GM12872 (cell line): ENCODE results near the gene OLFM3.

Source experiments
- TF ChIP-seq, protein P1 (sequence below): IDR thresholded peaks from 3 replicates; pipeline ENCODE4 v1.5.1; 2011; ENCODE audit warnings: low read depth, mild to moderate bottlenecking, low read length, moderate library complexity; ENCODE audit not compliant: insufficient read depth

OLFM3 gene

DNA sequence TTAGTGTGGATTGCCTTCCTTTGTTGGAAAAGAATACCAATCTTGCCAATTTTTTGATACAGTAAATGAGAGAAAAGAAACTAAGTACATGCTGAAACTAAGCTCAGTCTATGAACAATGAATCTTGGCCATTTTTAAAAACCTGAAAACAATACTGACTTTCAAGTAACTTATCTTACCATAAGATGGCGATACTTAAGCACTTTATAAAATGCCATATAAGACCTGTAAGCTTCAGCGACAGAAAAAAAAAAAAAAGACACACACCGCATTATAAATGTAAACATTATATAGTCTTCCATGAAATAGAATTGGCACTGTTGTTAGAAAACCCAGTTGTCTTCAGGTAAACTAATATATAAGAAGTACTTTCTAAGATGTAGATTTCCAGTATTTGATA, 3.0 kb downstream of the OLFM3 start:
- TF ChIP-seq, protein P1, sequence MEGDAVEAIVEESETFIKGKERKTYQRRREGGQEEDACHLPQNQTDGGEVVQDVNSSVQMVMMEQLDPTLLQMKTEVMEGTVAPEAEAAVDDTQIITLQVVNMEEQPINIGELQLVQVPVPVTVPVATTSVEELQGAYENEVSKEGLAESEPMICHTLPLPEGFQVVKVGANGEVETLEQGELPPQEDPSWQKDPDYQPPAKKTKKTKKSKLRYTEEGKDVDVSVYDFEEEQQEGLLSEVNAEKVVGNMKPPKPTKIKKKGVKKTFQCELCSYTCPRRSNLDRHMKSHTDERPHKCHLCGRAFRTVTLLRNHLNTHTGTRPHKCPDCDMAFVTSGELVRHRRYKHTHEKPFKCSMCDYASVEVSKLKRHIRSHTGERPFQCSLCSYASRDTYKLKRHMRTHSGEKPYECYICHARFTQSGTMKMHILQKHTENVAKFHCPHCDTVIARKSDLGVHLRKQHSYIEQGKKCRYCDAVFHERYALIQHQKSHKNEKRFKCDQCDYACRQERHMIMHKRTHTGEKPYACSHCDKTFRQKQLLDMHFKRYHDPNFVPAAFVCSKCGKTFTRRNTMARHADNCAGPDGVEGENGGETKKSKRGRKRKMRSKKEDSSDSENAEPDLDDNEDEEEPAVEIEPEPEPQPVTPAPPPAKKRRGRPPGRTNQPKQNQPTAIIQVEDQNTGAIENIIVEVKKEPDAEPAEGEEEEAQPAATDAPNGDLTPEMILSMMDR, result no peak

DNA sequence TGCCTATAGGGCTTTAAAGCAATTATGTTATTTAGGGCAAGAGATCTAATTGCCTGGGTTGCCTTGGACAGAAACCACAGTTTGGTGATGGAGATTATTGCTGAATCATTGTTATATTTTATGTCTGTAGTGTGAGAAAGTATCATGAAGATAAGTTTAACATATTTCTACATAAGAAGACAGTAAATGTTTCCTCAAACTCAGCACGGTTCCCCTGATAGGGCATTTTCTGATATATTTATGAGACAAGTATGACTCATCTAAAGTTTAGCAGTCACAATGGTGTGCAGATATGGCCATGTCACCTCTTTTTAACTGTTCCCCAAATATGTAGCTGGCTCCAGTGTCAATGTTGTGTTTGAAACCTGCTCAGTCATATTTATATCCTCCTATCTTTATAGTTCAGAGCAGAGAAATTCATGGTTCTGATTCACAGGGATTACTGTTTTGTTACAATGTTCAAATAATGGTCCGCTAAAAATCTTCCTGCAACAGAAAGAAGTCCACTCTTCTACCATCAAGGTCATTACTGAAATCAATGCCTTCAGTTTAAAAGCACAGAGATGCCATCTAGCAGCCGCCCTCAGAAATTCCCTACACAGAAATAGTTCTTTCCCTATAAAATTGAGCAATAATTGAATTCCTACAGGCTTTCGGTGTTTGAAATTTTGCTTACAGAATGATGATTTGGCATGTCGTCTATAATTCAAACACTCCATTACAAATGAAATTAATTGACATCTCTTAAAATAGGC, 3.7 kb downstream of the OLFM3 start:
- TF ChIP-seq, protein P1, result no peak

DNA sequence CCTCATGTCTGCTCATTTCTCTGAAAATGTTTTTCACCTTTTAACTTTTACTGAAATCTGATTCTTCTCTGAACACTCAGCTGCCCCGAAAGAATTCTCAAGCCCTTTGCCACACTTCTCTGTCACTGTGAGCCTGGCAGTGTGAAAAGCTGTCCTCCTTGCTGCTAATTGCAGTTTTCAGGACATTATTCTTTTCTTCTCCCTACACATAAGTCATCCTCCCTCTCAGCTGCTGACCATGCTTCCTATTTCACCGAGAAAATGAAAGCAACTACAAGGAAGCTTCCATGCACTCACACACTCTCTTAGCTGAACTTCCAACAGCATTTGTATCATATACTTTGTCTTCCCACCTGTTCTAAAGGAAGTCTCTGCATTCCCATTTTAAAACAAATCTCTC, 15.8 kb downstream of the OLFM3 start:
- TF ChIP-seq, protein P1, result no peak

DNA sequence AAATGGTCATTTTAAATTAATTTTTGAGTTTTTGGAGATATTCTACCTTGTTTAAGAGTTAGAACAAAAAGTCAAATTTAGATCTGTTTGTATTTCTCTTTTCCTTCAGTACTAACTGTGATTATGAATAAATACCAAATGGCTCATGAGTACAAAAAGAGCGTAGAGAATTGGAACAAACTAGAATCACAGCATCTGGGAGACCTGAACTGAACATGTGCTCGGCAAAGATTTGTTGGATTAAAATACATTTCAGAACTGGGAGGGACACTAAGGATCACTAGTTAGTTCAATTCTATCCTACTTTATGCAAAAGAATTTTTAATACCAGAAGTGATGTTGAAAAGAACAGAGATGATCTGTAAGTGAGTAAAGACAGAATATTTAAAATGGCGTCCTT, 19.5 kb downstream of the OLFM3 start:
- TF ChIP-seq, protein P1, result no peak

DNA sequence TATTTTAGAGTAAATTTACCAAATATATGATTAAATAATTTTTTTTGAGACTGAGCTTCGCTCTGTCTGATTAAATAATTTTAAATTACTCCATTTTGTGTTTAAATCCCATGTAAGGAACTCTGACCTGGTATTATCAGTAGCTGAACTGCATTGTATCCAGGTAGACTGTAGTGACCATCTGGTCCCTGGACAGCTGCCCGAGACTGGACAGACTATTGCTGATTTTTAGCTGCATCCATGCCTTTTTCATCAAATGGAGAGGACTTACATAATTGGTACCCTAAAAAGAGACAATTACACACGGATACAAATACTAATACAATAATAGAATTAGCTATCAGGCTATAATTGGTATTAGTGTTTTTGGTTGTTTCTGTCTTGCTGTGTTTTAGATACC, 20.6 kb downstream of the OLFM3 start:
- TF ChIP-seq, protein P1, result no peak

DNA sequence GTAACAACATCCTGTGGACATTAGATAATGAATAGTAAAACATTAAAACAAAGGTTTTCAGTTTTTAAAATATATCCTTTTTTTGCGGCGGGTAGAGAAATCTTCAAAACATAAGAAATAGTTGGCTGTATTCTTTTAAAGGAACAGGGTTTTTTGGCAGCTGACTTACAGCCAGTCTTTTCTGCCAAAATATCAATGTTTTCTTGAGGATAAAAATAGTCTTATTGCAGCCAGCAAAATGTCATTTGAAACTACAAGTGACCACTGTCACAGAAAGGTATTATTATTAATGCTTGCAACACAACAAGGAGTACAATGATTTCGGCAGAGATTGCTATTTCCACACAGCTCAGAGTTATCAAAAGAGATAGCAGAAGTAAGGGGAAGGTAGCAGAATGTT, 21.4 kb downstream of the OLFM3 start:
- TF ChIP-seq, protein P1, result no peak

DNA sequence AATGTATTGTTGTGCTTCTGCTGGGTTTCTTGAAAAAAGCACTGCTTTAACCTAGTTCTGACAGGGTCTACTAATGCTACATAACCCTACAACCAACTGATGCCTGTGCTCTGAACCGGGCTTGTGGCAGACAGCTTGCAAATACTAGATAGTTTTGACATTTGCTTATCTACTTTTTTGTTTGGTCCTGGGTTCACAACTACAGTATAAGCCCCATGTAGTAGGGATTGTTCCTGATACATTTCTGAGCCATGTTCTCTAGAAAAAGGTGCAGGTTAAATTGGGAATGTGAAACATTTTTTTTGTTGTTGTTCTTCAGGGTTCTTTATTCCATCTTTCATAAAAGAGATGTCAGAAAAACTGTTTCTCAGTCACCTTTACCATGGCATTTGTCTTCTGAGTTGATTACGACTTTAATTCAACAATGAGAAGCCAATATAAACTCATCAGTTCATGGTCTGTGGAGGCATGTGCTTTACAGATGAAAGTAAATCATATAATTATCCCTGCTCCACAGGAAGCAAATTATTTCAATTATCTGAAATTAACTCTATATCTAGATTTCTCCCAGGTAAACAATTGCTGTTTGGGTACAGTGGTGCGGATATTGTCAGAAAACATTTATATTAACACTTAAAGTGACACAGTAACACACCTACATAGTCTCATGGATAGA, 22.0 kb downstream of the OLFM3 start:
- TF ChIP-seq, protein P1, result no peak
